GM23248 (cell line): ENCODE measurements around the gene SHROOM3. TPM values are rescaled to one million over a fixed set of nuclear protein-coding genes. Genes with fewer than 3 reads are reported as not detected.

Experiments used
- DNase-seq: peaks from one replicate; pipeline ENCODE4 v3.0.0-alpha.2; 2015
- H2AFZ ChIP-seq: fragments of 200-600 bp; sonication (generic); 2 replicates; pipeline ENCODE4 v1.6.1; 2016; ENCODE audit warnings: antibody characterized with exemption
- H3F3A ChIP-seq: fragments of 200-600 bp; sonication (generic); 2 replicates; pipeline ENCODE4 v1.6.1; 2016; ENCODE audit warnings: mild to moderate bottlenecking, antibody characterized with exemption, mixed run types; ENCODE audit not compliant: insufficient read depth
- H3K27ac ChIP-seq: fragments of 200-600 bp; sonication (generic); 2 replicates; pipeline ENCODE4 v1.5.1; 2016; ENCODE audit warnings: mild to moderate bottlenecking
- H3K27me3 ChIP-seq: fragments of 200-600 bp; sonication (generic); replicated peaks from 2 replicates; pipeline ENCODE4 v1.6.1; 2016; ENCODE audit warnings: mild to moderate bottlenecking; ENCODE audit not compliant: insufficient read depth
- H3K36me3 ChIP-seq: fragments of 200-600 bp; sonication (generic); 2 replicates; pipeline ENCODE4 v1.6.1; 2016; ENCODE audit warnings: low read depth, mild to moderate bottlenecking
- H3K4me1 ChIP-seq: fragments of 200-600 bp; sonication (generic); 2 replicates; pipeline ENCODE4 v1.6.1; 2016; ENCODE audit warnings: mild to moderate bottlenecking; ENCODE audit not compliant: insufficient read depth
- H3K4me2 ChIP-seq: fragments of 200-600 bp; sonication (generic); one replicate; pipeline ENCODE4 v1.6.1; 2016; ENCODE audit warnings: mild to moderate bottlenecking; ENCODE audit not compliant: unreplicated experiment
- H3K4me3 ChIP-seq: fragments of 200-600 bp; sonication (generic); 2 replicates; pipeline ENCODE4 v1.5.1; 2016; ENCODE audit warnings: mild to moderate bottlenecking
- H3K79me2 ChIP-seq: fragments of 200-600 bp; sonication (generic); 2 replicates; pipeline ENCODE4 v1.6.1; 2016; ENCODE audit warnings: mild to moderate bottlenecking; ENCODE audit not compliant: insufficient read depth
- H3K9ac ChIP-seq: fragments of 200-600 bp; sonication (generic); 2 replicates; pipeline ENCODE4 v1.6.1; 2016; ENCODE audit warnings: mild to moderate bottlenecking
- H3K9me2 ChIP-seq: fragments of 200-600 bp; sonication (generic); 2 replicates; pipeline ENCODE4 v1.6.1; 2016; ENCODE audit warnings: mixed run types, mild to moderate bottlenecking, moderate library complexity; ENCODE audit not compliant: insufficient read depth
- H3K9me3 ChIP-seq: fragments of 200-600 bp; sonication (generic); one replicate; pipeline ENCODE4 v1.6.1; 2017; ENCODE audit warnings: low read depth
- H4K20me1 ChIP-seq: fragments of 200-600 bp; sonication (generic); 2 replicates; pipeline ENCODE4 v1.6.0; 2016; ENCODE audit not compliant: insufficient read depth
- EZH2 ChIP-seq: fragments of 200-600 bp; sonication (generic); IDR thresholded peaks from 2 replicates; pipeline ENCODE4 v1.6.1; 2018; ENCODE audit warnings: antibody characterized with exemption, mild to moderate bottlenecking; ENCODE audit not compliant: insufficient read depth, poor library complexity, severe bottlenecking
- EZH2phosphoT487 ChIP-seq: fragments of 200-600 bp; sonication (generic); IDR thresholded peaks from 2 replicates; pipeline ENCODE4 v1.6.1; 2018; ENCODE audit warnings: antibody characterized with exemption, moderate library complexity, mild to moderate bottlenecking, low read depth; ENCODE audit not compliant: insufficient read depth
- WGBS, 2 experiments: methylation state at CpG; one replicate each; pipeline ENCODE4 v1.1.6; 2015 to 2017; ENCODE audit warnings: low lambda C conversion rate in 2 of 2, low coverage in 1 of 2; ENCODE audit errors: missing lambda C conversion rate in 2 of 2; 5-methylcytosine and 5-hydroxymethylcytosine counted together
- in situ Hi-C: fragments of 300-500 bp; cut with MboI; formaldehyde crosslinking; loops from 2 replicates; pipeline ENCODE4 v1.15.0; 2020
- polyA plus RNA-seq: library from polyadenylated mRNA; unstranded; fragments of >200 nt; fragmentation: Nextera tagmentation; extraction: Ambion mirVana; gene quantifications from 2 replicates; pipeline ENCODE4 v1.2.1, GENCODE V29; 2016
- total RNA-seq: library from RNA; depleted of rRNA; stranded (reverse); fragments of >200 nt; shearing (Covaris generic); gene quantifications from 2 replicates; pipeline ENCODE4 v1.2.3, GENCODE V29; 2014

SHROOM3 gene
- total and polyA plus RNA-seq, 2 experiments from 2014 or later = 9.7 to 44.6 TPM

DNA sequence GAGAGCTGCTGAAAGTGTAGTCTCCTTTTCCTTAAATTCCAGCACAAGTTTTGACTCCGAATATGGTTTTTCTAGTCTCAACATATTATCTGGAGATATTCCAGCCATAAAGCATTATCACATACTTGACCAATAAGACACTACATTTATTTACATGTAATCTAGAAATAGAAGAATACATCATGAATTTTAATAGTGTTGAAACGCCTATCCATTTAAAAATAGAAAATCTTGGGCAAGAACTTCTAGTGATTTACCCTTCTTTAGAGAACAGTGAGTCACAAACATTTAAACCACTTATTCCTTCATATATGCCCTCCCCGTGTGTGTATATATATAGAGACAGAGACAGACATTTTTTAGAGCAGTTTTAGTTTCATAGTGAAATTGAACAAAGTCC, 301.4 kb downstream of the SHROOM3 start:
- in situ Hi-C loops = no loop called here
- Histone ChIP-seq H3K27me3 (no peaks in the 10 kb centered on the region), H3K4me1 (peaks cover 33% of the 10 kb centered on the region), H3K9ac (0 out of 2 replicates have a peak overlapping the region, but pooled peaks have one; percentile 26), H2AFZ (no peak overlapping the region), H3K4me3 (no peak overlapping the region), H3K27ac (peak overlapping the region; percentile 85), H3K4me2 (peak overlapping the region; percentile 41), H3K9me3 (no peaks in the 10 kb centered on the region), H3F3A (peaks cover 33% of the 10 kb centered on the region), H3K79me2 (peaks cover 31% of the 10 kb centered on the region), H4K20me1 (no peaks in the 10 kb centered on the region), H3K9me2 (no peaks in the 10 kb centered on the region), H3K36me3 (no peaks in the 10 kb centered on the region)
- no peak for TF ChIP-seq EZH2
- no peak for TF ChIP-seq EZH2phosphoT487
- DNase-seq = peak; percentile 86
- WGBS, 2 experiments = 16 to 18% methylated on average over 3 of the region's 3 CpGs

DNA sequence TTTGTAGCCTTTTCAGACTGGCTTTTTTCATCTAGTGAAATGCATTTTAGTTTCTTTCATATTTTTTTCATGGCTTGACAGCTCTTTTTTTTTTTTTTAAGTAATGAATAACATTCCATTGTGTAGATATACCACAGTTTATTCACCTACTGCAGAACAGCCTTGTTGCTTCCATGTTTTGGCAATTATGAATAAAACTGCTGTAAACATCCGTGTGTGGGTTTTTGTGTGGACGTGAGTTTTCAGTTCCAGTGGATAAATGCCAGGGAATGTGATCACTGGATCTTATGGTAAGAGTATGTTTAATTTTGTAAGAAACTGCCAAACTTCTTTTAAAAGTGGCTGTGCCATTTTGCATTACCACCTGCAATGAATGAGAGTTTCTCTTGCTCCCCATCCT, 302.2 kb downstream of the SHROOM3 start:
- no peak for DNase-seq
- H3K4me3 ChIP-seq = no peak overlapping the region
- peak overlapping the region; percentile 85 for H3K27ac ChIP-seq
- no peaks in the 10 kb centered on the region for H3K36me3 ChIP-seq
- no peaks in the 10 kb centered on the region for H3K27me3 ChIP-seq
- H3K9me3 ChIP-seq = no peaks in the 10 kb centered on the region
- peaks cover 37% of the 10 kb centered on the region for H3F3A ChIP-seq
- TF ChIP-seq EZH2 = no peak
- no peak for TF ChIP-seq EZH2phosphoT487
- no peak overlapping the region for H2AFZ ChIP-seq
- H3K9me2 ChIP-seq = no peaks in the 10 kb centered on the region
- 78 to 94% methylated on average over 2 of the region's 2 CpGs for WGBS, 2 experiments
- peaks cover 38% of the 10 kb centered on the region for H3K4me1 ChIP-seq
- peak overlapping the region; percentile 41; the same call in 1 of the 2 replicates for H3K9ac ChIP-seq
- no peaks in the 10 kb centered on the region for H4K20me1 ChIP-seq
- in situ Hi-C loops = no loop called here
- H3K4me2 ChIP-seq = peak overlapping the region; percentile 41
- peaks cover 33% of the 10 kb centered on the region for H3K79me2 ChIP-seq

DNA sequence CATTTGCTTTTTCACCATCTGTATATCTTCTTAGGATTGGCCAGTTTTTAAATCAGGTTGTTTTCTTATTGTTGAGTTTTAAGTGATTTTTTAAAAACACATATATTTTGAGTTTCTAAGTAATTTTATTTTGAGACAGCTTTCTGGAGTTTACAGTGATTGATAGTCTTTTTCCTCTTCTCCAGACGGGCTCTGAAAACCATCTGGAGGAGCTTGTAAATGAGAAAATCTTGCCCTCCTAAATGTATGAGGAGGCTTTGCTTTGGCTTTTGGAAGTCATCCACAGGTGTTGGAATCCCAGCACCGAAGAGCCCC, 302.7 kb downstream of the SHROOM3 start:
- peak overlapping the region; percentile 41 for H3K9ac ChIP-seq
- no peak for TF ChIP-seq EZH2
- TF ChIP-seq EZH2phosphoT487 = no peak
- H3F3A ChIP-seq = peaks cover 43% of the 10 kb centered on the region
- H2AFZ ChIP-seq = no peak overlapping the region
- 3 to 6% methylated on average over 2 of the region's 2 CpGs for WGBS, 2 experiments
- H3K4me1 ChIP-seq = peaks cover 44% of the 10 kb centered on the region
- no peaks in the 10 kb centered on the region for H3K9me3 ChIP-seq
- no peaks in the 10 kb centered on the region for H3K27me3 ChIP-seq
- DNase-seq = no peak
- H3K36me3 ChIP-seq = no peaks in the 10 kb centered on the region
- in situ Hi-C loops = no loop called here
- no peaks in the 10 kb centered on the region for H3K9me2 ChIP-seq
- H4K20me1 ChIP-seq = no peaks in the 10 kb centered on the region
- no peak overlapping the region for H3K4me3 ChIP-seq
- peak overlapping the region; percentile 23 for H3K4me2 ChIP-seq
- peak overlapping the region; percentile 85 for H3K27ac ChIP-seq
- peaks cover 38% of the 10 kb centered on the region for H3K79me2 ChIP-seq

DNA sequence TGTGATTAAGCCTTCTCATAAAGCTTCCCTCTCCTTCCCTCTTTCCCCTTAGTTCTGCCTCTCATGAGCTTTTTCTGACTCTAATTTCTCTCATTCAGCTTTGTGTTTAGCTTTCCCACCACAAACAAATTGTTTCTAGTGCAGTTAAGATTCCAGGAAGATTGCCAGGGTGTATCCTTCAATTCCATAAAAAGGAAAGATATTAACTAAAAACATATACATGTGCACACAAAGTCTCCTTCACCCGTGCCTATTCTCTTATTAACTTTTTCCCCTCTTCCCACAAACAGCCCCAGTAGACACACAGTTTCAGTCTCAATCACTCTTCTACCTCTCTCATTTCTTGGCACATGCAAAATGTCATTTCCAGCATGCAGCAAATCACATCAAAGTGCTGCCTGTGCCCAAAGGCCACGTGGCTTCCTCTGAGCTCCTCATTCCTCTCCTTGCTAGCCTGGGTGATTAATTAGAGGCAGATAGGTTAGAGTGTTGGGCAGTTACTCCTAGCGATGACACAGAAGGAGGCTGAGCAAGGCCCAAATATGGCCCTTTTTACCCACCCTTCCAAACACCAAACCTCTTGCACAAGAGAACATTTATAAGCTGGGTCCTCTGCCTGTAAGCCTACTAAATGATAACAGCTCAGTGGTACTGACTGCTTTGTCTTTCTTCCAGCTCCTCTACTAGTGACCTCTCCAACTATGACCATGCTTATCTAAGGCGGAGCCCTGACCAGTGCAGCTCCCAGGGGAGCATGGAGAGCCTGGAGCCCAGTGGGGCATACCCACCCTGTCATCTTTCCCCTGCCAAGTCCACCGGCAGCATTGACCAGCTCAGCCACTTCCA, 303.3 kb downstream of the SHROOM3 start:
- H4K20me1 ChIP-seq = no peaks in the 10 kb centered on the region
- TF ChIP-seq EZH2phosphoT487 (no peak), EZH2 (no peak)
- H3K4me2 ChIP-seq = peak overlapping the region; percentile 23
- peak overlapping the region; percentile 3; the same call in 1 of the 2 replicates for H3K4me3 ChIP-seq
- peaks cover 48% of the 10 kb centered on the region for H3F3A ChIP-seq
- H2AFZ ChIP-seq = no peak overlapping the region
- no peaks in the 10 kb centered on the region for H3K27me3 ChIP-seq
- peaks cover 44% of the 10 kb centered on the region for H3K79me2 ChIP-seq
- no peaks in the 10 kb centered on the region for H3K9me3 ChIP-seq
- H3K9me2 ChIP-seq = no peaks in the 10 kb centered on the region
- no peaks in the 10 kb centered on the region for H3K36me3 ChIP-seq
- in situ Hi-C loops = no loop called here
- peak overlapping the region; percentile 85 for H3K27ac ChIP-seq
- H3K4me1 ChIP-seq = peaks cover 50% of the 10 kb centered on the region
- WGBS, 2 experiments = 7 to 9% methylated on average over 5 of the region's 5 CpGs
- DNase-seq = peak; percentile 94
- peak overlapping the region; percentile 50 for H3K9ac ChIP-seq
